GM23338 (cell line): ENCODE data around the gene REXO2. TPM values are rescaled to one million over a fixed set of nuclear protein-coding genes. Genes with fewer than 3 reads are reported as not detected.

Source experiments
- ATAC-seq: fragments of 200-7000 bp; cut with Tn5 transposase; 3 replicates; pipeline ENCODE4 v1.9.1; 2020
- DNase-seq: peaks from one replicate; pipeline ENCODE4 v3.0.0-alpha.2; 2015; ENCODE audit warnings: low spot score
- H2AFZ ChIP-seq: fragments of 200-600 bp; sonication (generic); 2 replicates; pipeline ENCODE4 v1.8.0; 2016; ENCODE audit warnings: antibody characterized with exemption, mild to moderate bottlenecking, moderate library complexity
- H3F3A ChIP-seq: fragments of 200-600 bp; sonication (generic); replicated peaks from 2 replicates; pipeline ENCODE4 v1.8.0; 2017; ENCODE audit warnings: antibody characterized with exemption, mixed run types, low read depth
- H3K27ac ChIP-seq: fragments of 200-600 bp; sonication (generic); 2 replicates; pipeline ENCODE4 v1.6.1; 2016; ENCODE audit warnings: low read depth
- H3K27me3 ChIP-seq: fragments of 200-600 bp; sonication (generic); 2 replicates; pipeline ENCODE4 v1.8.0; 2016; ENCODE audit warnings: mild to moderate bottlenecking, mixed run types, moderate library complexity; ENCODE audit not compliant: insufficient read depth
- H3K36me3 ChIP-seq: fragments of 200-600 bp; sonication (generic); 2 replicates; pipeline ENCODE4 v1.8.0; 2016; ENCODE audit warnings: mild to moderate bottlenecking; ENCODE audit not compliant: insufficient read depth
- H3K4me1 ChIP-seq: fragments of 200-600 bp; sonication (generic); 2 replicates; pipeline ENCODE4 v1.8.0; 2016; ENCODE audit warnings: mild to moderate bottlenecking, moderate library complexity; ENCODE audit not compliant: insufficient read depth
- H3K4me2 ChIP-seq: fragments of 200-600 bp; sonication (generic); 2 replicates; pipeline ENCODE4 v1.7.1; 2017; ENCODE audit warnings: mixed run types
- H3K4me3 ChIP-seq: fragments of 200-600 bp; sonication (generic); 2 replicates; pipeline ENCODE4 v1.6.1; 2016; ENCODE audit warnings: mixed run types
- H3K79me2 ChIP-seq: fragments of 200-600 bp; sonication (generic); replicated peaks from 2 replicates; pipeline ENCODE4 v1.8.0; 2017; ENCODE audit warnings: mild to moderate bottlenecking; ENCODE audit not compliant: insufficient read depth
- H3K9me2 ChIP-seq: fragments of 200-600 bp; sonication (generic); 2 replicates; pipeline ENCODE4 v1.8.0; 2017; ENCODE audit not compliant: insufficient read depth
- H4K20me1 ChIP-seq: fragments of 200-600 bp; sonication (generic); replicated peaks from 2 replicates; pipeline ENCODE4 v1.8.0; 2017; ENCODE audit warnings: mild to moderate bottlenecking; ENCODE audit not compliant: insufficient read depth
- H3K27ac Mint-ChIP-seq: 2 replicates; pipeline ENCODE4 v1.8.0; 2020; ENCODE audit warnings: inconsistent platforms, mild to moderate bottlenecking, moderate library complexity, mixed read lengths
- H3K27me3 Mint-ChIP-seq: 3 replicates; pipeline ENCODE4 v1.8.0; 2022; ENCODE audit warnings: low read depth, mild to moderate bottlenecking, moderate library complexity, mixed read lengths, inconsistent platforms; ENCODE audit not compliant: insufficient read depth, poor library complexity
- H3K36me3 Mint-ChIP-seq: 3 replicates; pipeline ENCODE4 v1.8.0; 2021; ENCODE audit warnings: low read depth, mild to moderate bottlenecking, inconsistent platforms, moderate library complexity, mixed read lengths
- H3K4me1 Mint-ChIP-seq: 3 replicates; pipeline ENCODE4 v1.8.0; 2020; ENCODE audit warnings: mild to moderate bottlenecking, inconsistent platforms, mixed read lengths
- H3K4me3 Mint-ChIP-seq: 3 replicates; pipeline ENCODE4 v1.8.0; 2021; ENCODE audit warnings: moderate library complexity, mild to moderate bottlenecking, inconsistent platforms, mixed read lengths
- H3K9me3 Mint-ChIP-seq: 3 replicates; pipeline ENCODE4 v1.8.0; 2020; ENCODE audit warnings: moderate library complexity, mild to moderate bottlenecking, inconsistent platforms, mixed read lengths
- CREB1 ChIP-seq: fragments of 250-450 bp; sonication (Bioruptor Pico); IDR thresholded peaks from 2 replicates; pipeline ENCODE4 v1.5.0; 2020; ENCODE audit warnings: low read depth, mild to moderate bottlenecking, moderate library complexity
- CTCF ChIP-seq, 2 experiments: fragments of 200-600 bp in 1 of 2; sonication (generic) in 1 of 2; conservative IDR thresholded peaks; 2 replicates each; pipeline versions ENCODE4 v1.5.1 to v1.6.1; 2016 to 2017; ENCODE audit warnings: antibody characterized with exemption in 2 of 2, low read depth in 2 of 2, mild to moderate bottlenecking in 2 of 2, moderate library complexity in 1 of 2
- ETS1 ChIP-seq: IDR thresholded peaks from 2 replicates; pipeline ENCODE4 v1.6.1; 2016; ENCODE audit warnings: antibody characterized with exemption
- EZH2 ChIP-seq: fragments of 200-600 bp; sonication (generic); IDR thresholded peaks from one replicate; pipeline ENCODE4 v1.8.0; 2017; ENCODE audit warnings: antibody characterized with exemption, mild to moderate bottlenecking, low read depth; ENCODE audit not compliant: unreplicated experiment
- EZH2phosphoT487 ChIP-seq: fragments of 200-600 bp; sonication (generic); IDR thresholded peaks from one replicate; pipeline ENCODE4 v1.8.1; 2018; ENCODE audit warnings: antibody characterized with exemption; ENCODE audit not compliant: unreplicated experiment
- JUNB ChIP-seq: IDR thresholded peaks from one replicate; pipeline ENCODE4 v1.6.1; 2016; ENCODE audit warnings: antibody characterized with exemption; ENCODE audit not compliant: unreplicated experiment
- NANOG ChIP-seq: IDR thresholded peaks from 2 replicates; pipeline ENCODE4 v1.6.1; 2016; ENCODE audit warnings: antibody characterized with exemption, borderline replicate concordance
- POLR2AphosphoS5 ChIP-seq: IDR thresholded peaks from 2 replicates; pipeline ENCODE4 v1.6.1; 2016; ENCODE audit warnings: antibody characterized with exemption, low read depth
- REST ChIP-seq: IDR thresholded peaks from one replicate; pipeline ENCODE4 v1.6.1; 2018; ENCODE audit warnings: antibody characterized with exemption; ENCODE audit not compliant: unreplicated experiment
- STAT1 ChIP-seq: IDR thresholded peaks from one replicate; pipeline ENCODE4 v1.6.1; 2016; ENCODE audit warnings: antibody characterized with exemption; ENCODE audit not compliant: unreplicated experiment
- ZNF114 ChIP-seq: fragments of 250-450 bp; sonication (Bioruptor Pico); IDR thresholded peaks from 2 replicates; pipeline ENCODE4 v1.5.0; 2020; ENCODE audit warnings: mild to moderate bottlenecking, moderate library complexity
- ZNF331 ChIP-seq: fragments of 250-450 bp; sonication (Bioruptor Pico); IDR thresholded peaks from 2 replicates; pipeline ENCODE4 v1.5.0; 2020; ENCODE audit warnings: low read depth, mild to moderate bottlenecking, moderate library complexity
- ZNF462 ChIP-seq: fragments of 250-450 bp; sonication (Bioruptor Pico); IDR thresholded peaks from 2 replicates; pipeline ENCODE4 v1.5.0; 2020; ENCODE audit warnings: mild to moderate bottlenecking, moderate library complexity
- polyA plus RNA-seq: library from polyadenylated mRNA; unstranded; fragments of >200 nt; fragmentation: Nextera tagmentation; extraction: Ambion mirVana; gene quantifications from 2 replicates; pipeline ENCODE4 v1.2.1, GENCODE V29; 2016
- total RNA-seq: library from RNA; depleted of rRNA; stranded (reverse); fragments of >200 nt; shearing (Covaris generic); gene quantifications from 2 replicates; pipeline ENCODE4 v1.2.3, GENCODE V29; 2014

Gene REXO2
- total and polyA plus RNA-seq, 2 experiments from 2014 or later = 122 to 245 TPM

- H3K4me1 ChIP-seq = peaks cover 35% of the 10 kb centered on the region
- no peaks in the 10 kb centered on the region for H3K27me3 ChIP-seq
- H3K27ac Mint-ChIP-seq = no peak overlapping the region
- H3K27me3 Mint-ChIP-seq = no peaks in the 10 kb centered on the region
- H3K79me2 ChIP-seq = peaks cover 82% of the 10 kb centered on the region
- H4K20me1 ChIP-seq = peaks cover 18% of the 10 kb centered on the region
- peaks cover 48% of the 10 kb centered on the region for H3K4me1 Mint-ChIP-seq
- ATAC-seq (no peak), DNase-seq (no peak)
- no peak overlapping the region for H3K4me2 ChIP-seq
- H3K4me3 Mint-ChIP-seq = no peak overlapping the region
- peaks cover 3% of the 10 kb centered on the region; the same call in 1 of the 2 replicates for H3F3A ChIP-seq
- no peak overlapping the region for H3K27ac ChIP-seq
- no peak for TF ChIP-seq POLR2AphosphoS5
- no peak for TF ChIP-seq ZNF462 (CRISPR knock-in tag)
- TF ChIP-seq ZNF114 (CRISPR knock-in tag) = no peak
- no peak for TF ChIP-seq NANOG
- TF ChIP-seq EZH2 = no peak
- no peak for TF ChIP-seq REST
- TF ChIP-seq CREB1 (CRISPR knock-in tag) = no peak
- TF ChIP-seq CTCF (conservative IDR thresholded peaks at IDR 0.05; ENCODE audit: low read depth in 2 of 2) = no peak
- TF ChIP-seq ZNF331 (CRISPR knock-in tag) = no peak
- TF ChIP-seq EZH2phosphoT487 = no peak
- TF ChIP-seq STAT1 = no peak
- no peak for TF ChIP-seq ETS1
- no peak for TF ChIP-seq JUNB
- no peak overlapping the region for H3K4me3 ChIP-seq
- H3K9me3 Mint-ChIP-seq = no peaks in the 10 kb centered on the region; the same call in 2 of the 3 replicates
- no peak overlapping the region for H2AFZ ChIP-seq
- no peaks in the 10 kb centered on the region for H3K9me2 ChIP-seq
- H3K36me3 ChIP-seq = peaks cover 6% of the 10 kb centered on the region; the same call in 1 of the 2 replicates
- H3K36me3 Mint-ChIP-seq = peaks cover 54% of the 10 kb centered on the region
Observed at GRCh38 chr11:114442536-114442935, 3.3 kb downstream of the REXO2 start.
